B cell (primary cell): ENCODE measurements around the gene SLC1A4. TPM values are rescaled to one million over a fixed set of nuclear protein-coding genes. Genes with fewer than 3 reads are reported as not detected.

Experiments used
- ATAC-seq: fragments of 200-7000 bp; cut with Tn5 transposase; one replicate; pipeline ENCODE4 v1.10.0; 2021; ENCODE audit warnings: low read depth, mild to moderate bottlenecking, moderate number of reproducible peaks, moderate library complexity
- CTCF ChIA-PET: fragments of 350-600 bp; sonication (Branson Sonifier 250); formaldehyde crosslinking; loops from one replicate; lab custom pipeline; 2021; ENCODE audit warnings: antibody characterized with exemption, inconsistent platforms; lab: Charles Lee
- POLR2A ChIA-PET: fragments of 350-600 bp; sonication (Branson Sonifier 250); formaldehyde crosslinking; loops from one replicate; lab custom pipeline; 2021; ENCODE audit warnings: antibody characterized with exemption; lab: Charles Lee
- DNase-seq: peaks from one replicate; pipeline ENCODE4 v3.0.0; 2013
- H2AFZ ChIP-seq: 2 replicates; pipeline ENCODE4 v1.6.1; 2012; ENCODE audit warnings: mild to moderate bottlenecking, low read depth, low read length; ENCODE audit not compliant: insufficient read depth, poor library complexity, severe bottlenecking
- H3K27ac ChIP-seq, 2 donors: 1 replicate in 1 of 2; 2 replicates in 1 of 2; pipeline ENCODE4 v1.5.1; 2012 to 2013; ENCODE audit warnings: low read length in 2 of 2, mild to moderate bottlenecking in 2 of 2, moderate library complexity in 1 of 2
- H3K27me3 ChIP-seq, 4 experiments: fragments of 200-600 bp in 1 of 4; sonication (generic) in 1 of 4; replicated peaks in 1 of 4; 1 replicate in 2 of 4; 2 replicates in 2 of 4; pipeline versions ENCODE4 v1.6.1 to v1.7.0; 2013 to 2016; ENCODE audit warnings: low read length in 3 of 4, mild to moderate bottlenecking in 2 of 4, mixed read lengths in 1 of 4, moderate library complexity in 1 of 4; ENCODE audit not compliant: insufficient read depth in 4 of 4, control insufficient read depth in 3 of 4; ENCODE audit errors: control extremely low read depth in 1 of 4
- H3K36me3 ChIP-seq, 2 experiments: replicated peaks in 1 of 2; 1 replicate in 1 of 2; 2 replicates in 1 of 2; pipeline versions ENCODE4 v1.6.1 to v1.7.1; 2013; ENCODE audit warnings: low read length in 1 of 2; ENCODE audit not compliant: insufficient read depth in 2 of 2, control insufficient read depth in 1 of 2; ENCODE audit errors: control extremely low read depth in 1 of 2, extremely low read depth in 1 of 2
- H3K4me1 ChIP-seq, 2 donors: fragments of 200-600 bp in 1 of 2; sonication (generic) in 1 of 2; 1 replicate in 1 of 2; 2 replicates in 1 of 2; pipeline versions ENCODE4 v1.5.1 to v1.6.1; 2013 to 2017; ENCODE audit warnings: low read length in 2 of 2; ENCODE audit not compliant: control insufficient read depth in 2 of 2, insufficient read depth in 2 of 2
- H3K4me2 ChIP-seq: replicated peaks from 2 replicates; pipeline ENCODE3; 2012; ENCODE audit warnings: mild to moderate bottlenecking, low read depth, low read length; ENCODE audit not compliant: poor library complexity, severe bottlenecking
- H3K4me3 ChIP-seq, 5 experiments: fragments of 200-600 bp in 1 of 5; sonication (generic) in 1 of 5; 1 replicate in 3 of 5; 2 replicates in 2 of 5; pipeline versions ENCODE4 v1.5.1 to v1.7.0; 2011 to 2016; ENCODE audit warnings: low read length in 4 of 5, mild to moderate bottlenecking in 4 of 5, low read depth in 2 of 5, control low read depth in 1 of 5, moderate library complexity in 1 of 5; ENCODE audit not compliant: insufficient read depth in 1 of 5; ENCODE audit errors: control extremely low read depth in 1 of 5, extremely low read depth in 1 of 5
- H3K79me2 ChIP-seq: fragments of 200-600 bp; sonication (generic); one replicate; pipeline ENCODE4 v1.6.0; 2016; ENCODE audit warnings: low read length; ENCODE audit not compliant: control insufficient read depth, insufficient read depth
- H3K9ac ChIP-seq: fragments of 200-600 bp; sonication (generic); 2 replicates; pipeline ENCODE4 v1.6.1; 2017; ENCODE audit warnings: mild to moderate bottlenecking, low read length, moderate library complexity
- H3K9me3 ChIP-seq, 3 donors: one replicate each; pipeline versions ENCODE4 v1.6.1 to v1.7.1; 2013; ENCODE audit warnings: low read length in 2 of 3; ENCODE audit not compliant: control insufficient read depth in 2 of 3, insufficient read depth in 1 of 3; ENCODE audit errors: control extremely low read depth in 1 of 3
- H4K20me1 ChIP-seq: 2 replicates; pipeline ENCODE4 v1.6.0; 2012; ENCODE audit warnings: mild to moderate bottlenecking, low read length; ENCODE audit not compliant: insufficient read depth, control insufficient read depth, poor library complexity, severe bottlenecking
- H3K27ac Mint-ChIP-seq: one replicate; pipeline ENCODE4 v1.8.0; 2021; ENCODE audit warnings: mixed read lengths
- H3K27me3 Mint-ChIP-seq: one replicate; pipeline ENCODE4 v1.8.0; 2021; ENCODE audit warnings: mixed read lengths
- H3K4me1 Mint-ChIP-seq: one replicate; pipeline ENCODE4 v1.8.0; 2021; ENCODE audit warnings: mixed read lengths
- H3K4me3 Mint-ChIP-seq: one replicate; pipeline ENCODE4 v1.8.0; 2021; ENCODE audit warnings: mixed read lengths
- H3K9me3 Mint-ChIP-seq: one replicate; pipeline ENCODE4 v1.8.0; 2022; ENCODE audit warnings: mixed read lengths; ENCODE audit not compliant: insufficient read depth
- EZH2 ChIP-seq: IDR thresholded peaks from 2 replicates; pipeline ENCODE4 v1.6.1; 2012; ENCODE audit warnings: borderline replicate concordance, low read depth, mild to moderate bottlenecking, moderate library complexity, low read length; ENCODE audit not compliant: insufficient read depth, poor library complexity, severe bottlenecking
- WGBS: methylation state at CpG from one replicate; pipeline ENCODE4 v1.1.5; 2013; ENCODE audit warnings: missing lambda C conversion rate; ENCODE audit not compliant: insufficient coverage; 5-methylcytosine and 5-hydroxymethylcytosine counted together
- intact Hi-C: fragments of 100-400 bp; cut with micrococcal nuclease; formaldehyde crosslinking; loops from one replicate; pipeline ENCODE4 v1.10.0; 2022
- polyA plus RNA-seq: library from polyadenylated mRNA; depleted of rRNA; stranded (reverse); fragments of >200 nt; gene quantifications from 2 replicates; pipeline ENCODE4 v1.2.3, GENCODE V29; 2012
- total RNA-seq, 2 donors: library from RNA; stranded (reverse); fragments of 120-200 nt in 1 of 2; gene quantifications; 1 replicate in 1 of 2; 2 replicates in 1 of 2; pipeline versions ENCODE4 v1.2.3 to v1.2.4, GENCODE V29; 2013 to 2022
- TF ChIP-seq, protein P1 (sequence below): fragments of 200-600 bp; IDR thresholded peaks from one replicate; pipeline ENCODE4 v1.8.0; 2022; ENCODE audit warnings: antibody characterized with exemption, mild to moderate bottlenecking

The SLC1A4 gene
- total and polyA plus RNA-seq, 2 donors (not counting 1 experiment from before 2014, with no cell fraction given): 1.7 to 15.7 TPM

DNA sequence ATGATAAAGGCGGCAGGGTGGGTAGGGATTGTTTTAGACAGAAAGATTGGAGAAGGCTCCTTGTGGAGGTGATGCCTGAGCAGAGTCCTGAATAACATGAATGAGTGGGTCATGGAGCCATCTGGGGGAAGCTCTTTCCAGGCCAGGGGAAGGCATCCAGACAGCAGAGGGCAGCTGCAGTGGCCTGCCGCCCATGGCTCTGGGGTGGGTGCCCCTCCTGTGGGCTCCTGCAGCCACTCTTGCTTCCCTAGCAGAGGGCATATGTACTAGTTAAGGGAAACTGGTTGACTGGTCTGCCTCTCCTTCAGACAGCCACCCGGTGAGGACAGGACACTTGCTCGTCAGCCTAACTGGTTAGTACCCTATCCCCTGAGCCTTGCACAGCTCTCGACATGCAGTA is 46.5 kb upstream of the SLC1A4 start:
- ATAC-seq (no peak), DNase-seq (no peak)
- POLR2A ChIA-PET: interaction anchor here (1.2 kb wide), 1 partner anchor 11 kb away, joined by 3 read pairs; no protein-coding TSS in a partner anchor
- H3K36me3 ChIP-seq: no peaks in the 10 kb centered on the region
- peaks cover 62 to 65% of the 10 kb centered on the region in 2 donors for H3K4me1 ChIP-seq
- Mint-ChIP-seq H3K4me1 (peaks cover 82% of the 10 kb centered on the region), H3K9me3 (no peaks in the 10 kb centered on the region), H3K4me3 (no peak overlapping the region), H3K27me3 (no peaks in the 10 kb centered on the region), H3K27ac (peak overlapping the region; percentile 6)
- H2AFZ ChIP-seq: no peak overlapping the region
- no peak overlapping the region for H3K27ac ChIP-seq
- H3K4me2 ChIP-seq: no peak overlapping the region
- intact Hi-C loops: no loop called here
- CTCF ChIA-PET: interaction anchor here (1.0 to 1.6 kb wide), 3 partner anchors 8 to 28 kb away, joined by 3 read pairs; no protein-coding TSS in a partner anchor
- H3K9me3 ChIP-seq: peaks cover 0 to 1% (median 0%) of the 10 kb centered on the region in 3 donors
- H3K9ac ChIP-seq: no peak overlapping the region
- no peak overlapping the region for H3K4me3 ChIP-seq
- H4K20me1 ChIP-seq: no peaks in the 10 kb centered on the region
- H3K27me3 ChIP-seq: no peaks in the 10 kb centered on the region
- 100% methylated on average over 5 of the region's 5 CpGs for WGBS
- no peak for TF ChIP-seq EZH2
- TF ChIP-seq, protein P1, sequence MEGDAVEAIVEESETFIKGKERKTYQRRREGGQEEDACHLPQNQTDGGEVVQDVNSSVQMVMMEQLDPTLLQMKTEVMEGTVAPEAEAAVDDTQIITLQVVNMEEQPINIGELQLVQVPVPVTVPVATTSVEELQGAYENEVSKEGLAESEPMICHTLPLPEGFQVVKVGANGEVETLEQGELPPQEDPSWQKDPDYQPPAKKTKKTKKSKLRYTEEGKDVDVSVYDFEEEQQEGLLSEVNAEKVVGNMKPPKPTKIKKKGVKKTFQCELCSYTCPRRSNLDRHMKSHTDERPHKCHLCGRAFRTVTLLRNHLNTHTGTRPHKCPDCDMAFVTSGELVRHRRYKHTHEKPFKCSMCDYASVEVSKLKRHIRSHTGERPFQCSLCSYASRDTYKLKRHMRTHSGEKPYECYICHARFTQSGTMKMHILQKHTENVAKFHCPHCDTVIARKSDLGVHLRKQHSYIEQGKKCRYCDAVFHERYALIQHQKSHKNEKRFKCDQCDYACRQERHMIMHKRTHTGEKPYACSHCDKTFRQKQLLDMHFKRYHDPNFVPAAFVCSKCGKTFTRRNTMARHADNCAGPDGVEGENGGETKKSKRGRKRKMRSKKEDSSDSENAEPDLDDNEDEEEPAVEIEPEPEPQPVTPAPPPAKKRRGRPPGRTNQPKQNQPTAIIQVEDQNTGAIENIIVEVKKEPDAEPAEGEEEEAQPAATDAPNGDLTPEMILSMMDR: no peak
- no peaks in the 10 kb centered on the region for H3K79me2 ChIP-seq

DNA sequence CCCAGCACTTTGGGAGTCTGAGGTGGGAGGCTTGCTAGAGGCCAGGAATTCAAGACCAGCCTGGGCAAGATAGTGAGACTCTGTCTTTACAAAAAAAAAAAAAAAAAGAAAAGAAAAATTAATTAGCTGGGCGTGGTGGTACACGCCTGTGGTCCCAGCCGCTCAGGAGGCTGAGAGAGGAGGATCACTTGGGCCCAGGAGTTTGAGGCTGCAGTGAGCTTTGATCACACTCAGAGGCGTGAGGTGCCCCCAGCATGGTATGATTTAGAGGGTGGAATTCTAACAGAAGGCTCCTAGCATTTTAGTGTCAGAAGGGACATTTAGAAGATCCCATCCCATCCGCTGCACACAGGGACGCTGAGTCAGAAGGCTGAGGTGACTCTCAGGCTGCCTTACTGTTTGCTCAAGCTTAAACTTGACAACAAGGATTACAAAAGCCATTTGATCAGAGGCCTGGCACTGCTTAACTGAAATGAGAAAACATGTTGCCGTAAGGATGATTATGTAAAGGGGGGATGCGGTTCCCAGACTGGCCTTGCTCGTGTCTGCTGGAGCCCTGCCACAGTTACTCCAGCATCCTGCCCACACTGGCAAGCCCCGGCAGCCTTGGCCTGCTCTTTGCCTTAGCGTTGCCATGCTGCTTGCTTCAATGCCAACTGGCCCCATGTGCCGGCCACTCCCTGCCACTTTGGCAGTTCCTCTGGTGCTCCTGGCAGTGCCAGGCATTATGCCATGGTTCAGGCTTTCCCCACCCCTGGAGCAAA is 45.6 kb upstream of the SLC1A4 start:
- H3K36me3 ChIP-seq: no peaks in the 10 kb centered on the region
- H3K4me2 ChIP-seq: no peak overlapping the region
- peaks cover 0 to 3% (median 0%) of the 10 kb centered on the region in 3 donors for H3K9me3 ChIP-seq
- H3K27ac ChIP-seq: no peak overlapping the region
- H3K4me1 ChIP-seq: peaks cover 54 to 57% of the 10 kb centered on the region in 2 donors
- no peaks in the 10 kb centered on the region for H4K20me1 ChIP-seq
- intact Hi-C loops: no loop called here
- no peak overlapping the region for H3K4me3 Mint-ChIP-seq
- CTCF ChIA-PET: interaction anchor here (1.2 to 1.6 kb wide), 2 partner anchors 28 to 90 kb away, joined by 4 read pairs; no protein-coding TSS in a partner anchor
- no peak overlapping the region for H3K9ac ChIP-seq
- H3K9me3 Mint-ChIP-seq: no peaks in the 10 kb centered on the region
- H3K4me1 Mint-ChIP-seq: peaks cover 81% of the 10 kb centered on the region
- H3K4me3 ChIP-seq: no peak overlapping the region
- no peak overlapping the region for H2AFZ ChIP-seq
- H3K27ac Mint-ChIP-seq: peak overlapping the region; percentile 60
- no peak for ATAC-seq
- H3K27me3 Mint-ChIP-seq: no peaks in the 10 kb centered on the region
- TF ChIP-seq EZH2: no peak
- TF ChIP-seq, protein P1: no peak
- H3K79me2 ChIP-seq: no peaks in the 10 kb centered on the region
- no peak for DNase-seq
- no peaks in the 10 kb centered on the region for H3K27me3 ChIP-seq
- 92% methylated on average over 12 of the region's 12 CpGs for WGBS
- POLR2A ChIA-PET: interaction anchor here (0.6 to 1.3 kb wide), 2 partner anchors 26 to 113 kb away, joined by 3 to 11 read pairs; no protein-coding TSS in a partner anchor
